ENCODE data around the gene TMEM184B. TPM values are rescaled to one million over a fixed set of nuclear protein-coding genes. Genes with fewer than 3 reads are reported as not detected.

Gene TMEM184B
- total RNA-seq, 1 donor from 2014 or later = 118 TPM

DNA sequence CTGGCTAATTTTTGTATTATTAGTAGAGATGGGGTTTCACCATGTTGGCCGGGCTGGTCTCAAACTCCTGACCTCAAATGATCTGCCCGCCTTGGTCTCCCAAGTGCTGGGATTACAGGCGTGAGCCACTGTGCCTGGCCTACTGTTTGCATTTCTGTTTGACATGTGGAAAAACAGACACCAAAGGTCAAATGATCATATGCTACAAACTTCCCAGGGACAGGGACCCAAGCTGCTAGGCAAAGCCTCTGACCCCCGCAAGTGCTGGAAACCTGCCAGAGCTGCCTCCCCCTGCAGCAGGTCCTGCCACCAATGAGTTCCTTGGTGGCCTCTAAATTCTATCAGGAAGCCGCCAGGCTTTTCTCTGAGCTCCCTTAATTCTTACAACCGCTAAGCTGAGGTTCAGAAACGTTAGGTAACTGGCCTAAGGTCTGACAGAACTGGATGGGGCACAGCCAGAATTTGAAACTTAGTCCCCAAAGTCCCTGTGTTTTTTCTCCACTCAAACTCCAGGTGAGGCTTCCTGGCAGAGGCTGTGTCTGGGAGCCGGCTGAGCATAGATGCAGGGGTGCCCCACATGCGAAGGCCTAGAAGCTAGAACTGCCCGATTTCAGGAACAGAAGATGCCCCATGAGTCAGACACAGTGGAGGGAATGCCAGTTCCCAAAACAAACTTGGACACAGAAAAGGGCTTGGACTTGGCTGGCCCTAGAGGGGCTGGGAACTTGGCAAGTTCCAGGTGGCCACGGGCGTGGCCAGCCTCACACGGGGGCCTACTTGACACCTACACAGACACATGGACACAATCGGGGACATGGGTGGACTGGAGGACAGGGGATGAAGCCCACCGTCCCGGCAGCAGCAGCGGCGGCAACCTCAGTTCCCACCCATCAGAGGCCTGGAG is 37.1 kb upstream of the TMEM184B start:
- no peaks in the 10 kb centered on the region for H3K27me3 ChIP-seq
- DNase-seq (ENCODE audit: low spot score in 2 of 2) = peak in 1 of 2 donors; percentile 78

DNA sequence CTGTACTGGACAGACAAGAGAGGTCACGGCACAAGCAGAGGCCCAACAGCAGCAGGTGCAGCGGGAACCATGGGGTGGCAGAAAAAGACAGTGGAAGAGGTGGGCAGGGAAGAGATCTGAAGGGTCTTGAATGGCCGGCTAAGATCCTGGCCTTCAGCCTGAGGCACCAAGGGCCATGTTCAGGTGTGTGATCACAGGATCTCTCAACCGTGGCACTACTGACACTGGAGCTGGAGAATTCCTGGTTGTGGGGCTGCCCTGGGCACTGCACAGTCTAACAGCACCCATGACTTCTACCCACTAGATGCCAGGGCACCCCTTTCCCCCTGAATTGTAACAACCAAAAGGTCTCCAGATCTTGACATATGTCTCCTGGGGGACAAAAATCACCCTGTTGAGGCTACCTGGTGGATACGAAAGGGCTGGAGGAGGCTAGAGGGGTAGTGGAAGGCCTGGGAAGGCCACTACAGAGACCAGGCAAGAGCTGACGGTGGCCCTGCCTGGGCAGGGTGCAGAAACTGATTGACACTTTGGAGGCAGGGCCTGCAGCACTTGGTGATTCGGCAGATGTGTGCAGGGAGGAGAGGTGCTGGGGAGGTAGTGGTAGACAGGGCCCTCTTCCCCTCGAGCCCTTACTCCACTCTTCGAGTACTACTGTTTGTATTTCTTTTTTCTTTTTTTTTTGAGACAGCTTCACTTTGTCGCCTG is 36.1 kb upstream of the TMEM184B start:
- Histone ChIP-seq H3K9me3 (no peaks in the 10 kb centered on the region), H3K27me3 (no peaks in the 10 kb centered on the region), H3K4me3 (no peak overlapping the region), H3K36me3 (peaks cover 12 to 15% of the 10 kb centered on the region in 2 donors), H3K27ac (peak overlapping the region; percentile 97 to 99), H3K4me1 (peaks cover 39 to 67% of the 10 kb centered on the region in 2 donors)
- no peak for DNase-seq (ENCODE audit: low spot score in 2 of 2)
- TF ChIP-seq, protein P1, sequence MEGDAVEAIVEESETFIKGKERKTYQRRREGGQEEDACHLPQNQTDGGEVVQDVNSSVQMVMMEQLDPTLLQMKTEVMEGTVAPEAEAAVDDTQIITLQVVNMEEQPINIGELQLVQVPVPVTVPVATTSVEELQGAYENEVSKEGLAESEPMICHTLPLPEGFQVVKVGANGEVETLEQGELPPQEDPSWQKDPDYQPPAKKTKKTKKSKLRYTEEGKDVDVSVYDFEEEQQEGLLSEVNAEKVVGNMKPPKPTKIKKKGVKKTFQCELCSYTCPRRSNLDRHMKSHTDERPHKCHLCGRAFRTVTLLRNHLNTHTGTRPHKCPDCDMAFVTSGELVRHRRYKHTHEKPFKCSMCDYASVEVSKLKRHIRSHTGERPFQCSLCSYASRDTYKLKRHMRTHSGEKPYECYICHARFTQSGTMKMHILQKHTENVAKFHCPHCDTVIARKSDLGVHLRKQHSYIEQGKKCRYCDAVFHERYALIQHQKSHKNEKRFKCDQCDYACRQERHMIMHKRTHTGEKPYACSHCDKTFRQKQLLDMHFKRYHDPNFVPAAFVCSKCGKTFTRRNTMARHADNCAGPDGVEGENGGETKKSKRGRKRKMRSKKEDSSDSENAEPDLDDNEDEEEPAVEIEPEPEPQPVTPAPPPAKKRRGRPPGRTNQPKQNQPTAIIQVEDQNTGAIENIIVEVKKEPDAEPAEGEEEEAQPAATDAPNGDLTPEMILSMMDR (IDR thresholded peaks at IDR 0.05) = no peak
- intact Hi-C loops (cut with DNase I) = loop anchor here (2.0 kb wide), 1 partner anchor 104 kb away; no protein-coding TSS in a partner anchor

More for the DNA sequence above, 37.1 kb upstream of the TMEM184B start:
- TF ChIP-seq, protein P1 (IDR thresholded peaks at IDR 0.05) = no peak
- intact Hi-C loops (cut with DNase I) = loop anchor here (2.0 to 10.0 kb wide), 4 partner anchors 49 to 465 kb away; partner anchors contain the start of genes ANKRD54, EIF3L and JOSD1
- peaks cover 38 to 65% of the 10 kb centered on the region in 2 donors for H3K4me1 ChIP-seq
- peak overlapping the region in 1 of 2 donors; percentile 12 for H3K4me3 ChIP-seq
- H3K27ac ChIP-seq = peak overlapping the region; percentile 97 to 99
- peaks cover 10 to 12% of the 10 kb centered on the region in 2 donors for H3K36me3 ChIP-seq
- H3K9me3 ChIP-seq = no peaks in the 10 kb centered on the region

GRCh38 chr22:38305471-38306448 is 33.0 kb upstream of the TMEM184B start:
- intact Hi-C loops (cut with DNase I) = loop anchor here (2.0 kb wide), 1 partner anchor 21 kb away; no protein-coding TSS in a partner anchor
- Histone ChIP-seq H3K27ac (peak overlapping the region; percentile 78 to 79), H3K4me1 (peaks cover 28 to 59% of the 10 kb centered on the region in 2 donors), H3K36me3 (peaks cover 36 to 47% of the 10 kb centered on the region in 2 donors), H3K4me3 (peak overlapping the region in 1 of 2 donors; percentile 17), H3K27me3 (no peaks in the 10 kb centered on the region), H3K9me3 (no peaks in the 10 kb centered on the region)
- TF ChIP-seq, protein P1 (IDR thresholded peaks at IDR 0.05) = no peak
- DNase-seq (ENCODE audit: low spot score in 2 of 2) = no peak

GRCh38 chr22:38304526-38304925 is 31.7 kb upstream of the TMEM184B start:
- intact Hi-C loops (cut with DNase I) = loop anchor here (2.0 kb wide), 1 partner anchor 20 kb away; no protein-coding TSS in a partner anchor
- H3K27ac ChIP-seq = peak overlapping the region; percentile 78 to 79
- peaks cover 21 to 47% of the 10 kb centered on the region in 2 donors for H3K4me1 ChIP-seq
- H3K9me3 ChIP-seq = no peaks in the 10 kb centered on the region
- peaks cover 49 to 59% of the 10 kb centered on the region in 2 donors for H3K36me3 ChIP-seq
- no peak for DNase-seq (ENCODE audit: low spot score in 2 of 2)
- no peak overlapping the region for H3K4me3 ChIP-seq
- TF ChIP-seq, protein P1 (IDR thresholded peaks at IDR 0.05) = peak in 1 of 3 experiments; percentile 6
- H3K27me3 ChIP-seq = no peaks in the 10 kb centered on the region
